DND-41 (cell line): Measurements from ENCODE around the gene NEK7.

ENCODE experiments used
- CTCF ChIP-seq: IDR thresholded peaks from 2 replicates; pipeline ENCODE4 v1.5.1; 2012; ENCODE audit warnings: borderline replicate concordance, low read length, moderate library complexity, mild to moderate bottlenecking; ENCODE audit not compliant: poor library complexity, severe bottlenecking; ENCODE audit errors: extremely low read depth
- EZH2 ChIP-seq: IDR thresholded peaks from 3 replicates; pipeline ENCODE4 v1.6.1; 2012; ENCODE audit warnings: borderline replicate concordance, low read depth, mild to moderate bottlenecking, moderate library complexity, low read length, inconsistent platforms; ENCODE audit not compliant: severe bottlenecking

GRCh38 chr1:198175423-198176170 is 18.8 kb downstream of the NEK7 start:
- no peak for TF ChIP-seq EZH2
- no peak for TF ChIP-seq CTCF
